ENCODE data around the gene NCOA7. TPM values are rescaled to one million over a fixed set of nuclear protein-coding genes. Genes with fewer than 3 reads are reported as not detected.

NCOA7 gene
- total RNA-seq, 1 experiment from 2014 or later, result 9.4 TPM

DNA sequence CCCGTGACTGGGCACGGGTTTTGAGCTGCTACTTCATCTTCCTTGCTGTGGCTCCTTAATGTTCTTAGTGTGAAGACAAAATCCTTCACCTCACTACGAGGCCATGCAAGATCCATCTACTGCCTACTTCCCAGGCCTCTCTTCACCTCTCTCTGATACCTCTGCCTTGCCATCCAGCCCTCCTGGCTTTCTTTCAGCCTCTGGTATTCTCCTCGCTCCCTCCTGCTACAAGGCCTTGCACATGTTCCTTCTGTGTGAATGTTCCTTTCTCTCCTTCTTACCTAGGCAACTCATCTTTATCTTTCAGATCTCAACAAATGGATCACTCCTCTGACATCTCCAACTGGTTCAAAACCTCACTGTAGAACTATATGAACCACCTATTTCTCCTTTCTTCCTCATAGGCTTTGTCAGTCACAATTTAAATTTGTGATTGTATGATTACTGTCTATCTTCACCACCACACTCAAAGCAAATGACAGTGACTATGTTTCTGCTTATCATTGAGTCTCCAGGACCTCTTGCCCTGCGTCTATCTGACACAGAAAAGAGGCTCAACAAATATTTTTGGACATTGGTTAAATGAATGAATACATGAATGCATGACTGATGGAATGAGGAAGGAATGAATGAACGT lies 21.5 kb upstream of the NCOA7 start:
- peaks cover 3% of the 10 kb centered on the region; the same call in 1 of the 2 replicates for H3K27me3 Mint-ChIP-seq (ENCODE audit: low read depth)
- Histone ChIP-seq H4K20me1 (ENCODE audit: control insufficient read depth, insufficient read depth, insufficient read length) (no peaks in the 10 kb centered on the region), H3K4me1 (ENCODE audit: insufficient read depth, low read length) (no peaks in the 10 kb centered on the region), H3K27ac (ENCODE audit: insufficient read length, low read depth, low read length) (no peak overlapping the region), H3K4ac (ENCODE audit: low read depth, low read length) (no peak overlapping the region), H2BK20ac (ENCODE audit: low read depth, low read length, poor library complexity, severe bottlenecking) (no peak overlapping the region), H2BK15ac (ENCODE audit: low read depth, low read length) (no peak overlapping the region), H2BK5ac (ENCODE audit: insufficient read length, low read length) (no peak overlapping the region), H3K9me3 (ENCODE audit: control insufficient read depth, low read depth, low read length) (no peaks in the 10 kb centered on the region), H4K91ac (ENCODE audit: insufficient read length, low read depth, low read length) (no peak overlapping the region), H3K14ac (ENCODE audit: insufficient read depth, low read length) (no peak overlapping the region), H4K5ac (ENCODE audit: insufficient read length, low read depth, low read length) (no peak overlapping the region), H3K9ac (ENCODE audit: extremely low read depth, insufficient read length, low read length) (no peak overlapping the region), H2BK12ac (ENCODE audit: insufficient read length, low read depth, low read length) (no peak overlapping the region), H3T11ph (ENCODE audit: low read length) (no peak overlapping the region), H3K4me2 (ENCODE audit: insufficient read depth, insufficient read length, low read length) (no peak overlapping the region), H4K8ac (replicated peaks; ENCODE audit: insufficient read length, low read depth, low read length) (no peak overlapping the region), H3K79me1 (ENCODE audit: insufficient read depth, low read depth, low read length, poor library complexity, severe bottlenecking) (no peaks in the 10 kb centered on the region), H3K79me2 (ENCODE audit: insufficient read depth, low read length) (no peaks in the 10 kb centered on the region), H2AFZ (ENCODE audit: low read length) (no peak overlapping the region), H3K23me2 (ENCODE audit: insufficient read length, low read depth, low read length, poor library complexity, severe bottlenecking) (no peaks in the 10 kb centered on the region), H2AK5ac (ENCODE audit: insufficient read length, low read length) (no peak overlapping the region), H3K23ac (ENCODE audit: insufficient read length, low read depth, low read length) (no peak overlapping the region), H3K56ac (ENCODE audit: insufficient read length, low read depth, low read length) (no peak overlapping the region), H3K27me3 (ENCODE audit: insufficient read depth, low read length) (no peaks in the 10 kb centered on the region), H2BK120ac (ENCODE audit: low read depth, low read length, poor library complexity, severe bottlenecking) (no peak overlapping the region), H3K18ac (ENCODE audit: insufficient read length, low read depth, low read length) (no peak overlapping the region)
- TF ChIP-seq, protein P1, sequence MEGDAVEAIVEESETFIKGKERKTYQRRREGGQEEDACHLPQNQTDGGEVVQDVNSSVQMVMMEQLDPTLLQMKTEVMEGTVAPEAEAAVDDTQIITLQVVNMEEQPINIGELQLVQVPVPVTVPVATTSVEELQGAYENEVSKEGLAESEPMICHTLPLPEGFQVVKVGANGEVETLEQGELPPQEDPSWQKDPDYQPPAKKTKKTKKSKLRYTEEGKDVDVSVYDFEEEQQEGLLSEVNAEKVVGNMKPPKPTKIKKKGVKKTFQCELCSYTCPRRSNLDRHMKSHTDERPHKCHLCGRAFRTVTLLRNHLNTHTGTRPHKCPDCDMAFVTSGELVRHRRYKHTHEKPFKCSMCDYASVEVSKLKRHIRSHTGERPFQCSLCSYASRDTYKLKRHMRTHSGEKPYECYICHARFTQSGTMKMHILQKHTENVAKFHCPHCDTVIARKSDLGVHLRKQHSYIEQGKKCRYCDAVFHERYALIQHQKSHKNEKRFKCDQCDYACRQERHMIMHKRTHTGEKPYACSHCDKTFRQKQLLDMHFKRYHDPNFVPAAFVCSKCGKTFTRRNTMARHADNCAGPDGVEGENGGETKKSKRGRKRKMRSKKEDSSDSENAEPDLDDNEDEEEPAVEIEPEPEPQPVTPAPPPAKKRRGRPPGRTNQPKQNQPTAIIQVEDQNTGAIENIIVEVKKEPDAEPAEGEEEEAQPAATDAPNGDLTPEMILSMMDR (conservative IDR thresholded peaks at IDR 0.05), result no peak
- no CpG with 5 or more reads among the region's 6 CpGs for WGBS (ENCODE audit: extremely low coverage, insufficient read length, low lambda C conversion rate)
- H3K27ac Mint-ChIP-seq, result peak overlapping the region in 1 of 3 experiments; percentile 20; a peak in 1 of 7 replicates
- no peak overlapping the region for H3K4me3 Mint-ChIP-seq
- H3K9me3 Mint-ChIP-seq, result peaks cover 4 to 8% of the 10 kb centered on the region in 2 experiments; a peak in 4 of 5 replicates
- H3K36me3 Mint-ChIP-seq (ENCODE audit: insufficient read depth in 1 of 3, low read depth in 3 of 3), result peaks cover 0 to 4% (median 3%) of the 10 kb centered on the region in 3 experiments; a peak in 5 of 7 replicates
- H3K4me1 Mint-ChIP-seq, result no peaks in the 10 kb centered on the region; a peak in 1 of 4 replicates
- no peak for DNase-seq
